Measurements from ENCODE around the gene ZDHHC20. TPM values are rescaled to one million over a fixed set of nuclear protein-coding genes. Genes with fewer than 3 reads are reported as not detected.
A peak's percentile ranks its signal among the peaks of the same experiment; 100 is the strongest.

ZDHHC20 gene
- total and polyA plus RNA-seq, 3 donors from 2014 or later, result 52.4 to 76.2 (median 75.8) TPM

DNA sequence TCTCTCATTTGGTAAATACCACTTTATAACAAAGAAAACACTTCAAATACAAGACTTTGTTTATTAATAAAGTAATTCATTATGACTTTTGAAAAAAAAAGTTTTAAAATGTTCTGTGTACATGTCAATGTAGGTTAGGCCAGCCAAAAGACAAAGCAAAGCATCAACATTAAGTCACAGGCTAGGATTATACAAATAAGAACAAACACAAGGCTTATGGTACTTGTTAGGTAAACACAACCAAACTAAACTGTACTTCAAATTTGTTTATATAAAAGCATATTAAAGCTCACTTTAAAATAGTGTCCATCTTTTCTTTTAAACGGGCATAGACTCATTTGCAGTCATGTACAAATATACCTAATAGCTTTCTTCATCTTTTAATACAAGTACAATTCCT lies 86.6 kb downstream of the ZDHHC20 start:
- no peaks in the 10 kb centered on the region for H3K36me3 ChIP-seq (ENCODE audit: low read depth, missing control alignments)
- no peak overlapping the region for H3K27ac ChIP-seq
- no peaks in the 10 kb centered on the region for H3K9me3 ChIP-seq
- WGBS, 2 donors, result 79 to 93% methylated on average over 1 of the region's 1 CpG
- no peaks in the 10 kb centered on the region for H3K27me3 ChIP-seq
- no peak for TF ChIP-seq POLR2A (IDR thresholded peaks at IDR 0.05)
- TF ChIP-seq, protein P1, sequence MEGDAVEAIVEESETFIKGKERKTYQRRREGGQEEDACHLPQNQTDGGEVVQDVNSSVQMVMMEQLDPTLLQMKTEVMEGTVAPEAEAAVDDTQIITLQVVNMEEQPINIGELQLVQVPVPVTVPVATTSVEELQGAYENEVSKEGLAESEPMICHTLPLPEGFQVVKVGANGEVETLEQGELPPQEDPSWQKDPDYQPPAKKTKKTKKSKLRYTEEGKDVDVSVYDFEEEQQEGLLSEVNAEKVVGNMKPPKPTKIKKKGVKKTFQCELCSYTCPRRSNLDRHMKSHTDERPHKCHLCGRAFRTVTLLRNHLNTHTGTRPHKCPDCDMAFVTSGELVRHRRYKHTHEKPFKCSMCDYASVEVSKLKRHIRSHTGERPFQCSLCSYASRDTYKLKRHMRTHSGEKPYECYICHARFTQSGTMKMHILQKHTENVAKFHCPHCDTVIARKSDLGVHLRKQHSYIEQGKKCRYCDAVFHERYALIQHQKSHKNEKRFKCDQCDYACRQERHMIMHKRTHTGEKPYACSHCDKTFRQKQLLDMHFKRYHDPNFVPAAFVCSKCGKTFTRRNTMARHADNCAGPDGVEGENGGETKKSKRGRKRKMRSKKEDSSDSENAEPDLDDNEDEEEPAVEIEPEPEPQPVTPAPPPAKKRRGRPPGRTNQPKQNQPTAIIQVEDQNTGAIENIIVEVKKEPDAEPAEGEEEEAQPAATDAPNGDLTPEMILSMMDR (IDR thresholded peaks at IDR 0.05), result no peak
- no peak for DNase-seq
- no peak overlapping the region for H3K4me3 ChIP-seq
- H3K4me1 ChIP-seq, result peaks cover 11% of the 10 kb centered on the region
- intact Hi-C loops (cut with DNase I; ENCODE audit: low total_unique reads), result no loop called here

DNA sequence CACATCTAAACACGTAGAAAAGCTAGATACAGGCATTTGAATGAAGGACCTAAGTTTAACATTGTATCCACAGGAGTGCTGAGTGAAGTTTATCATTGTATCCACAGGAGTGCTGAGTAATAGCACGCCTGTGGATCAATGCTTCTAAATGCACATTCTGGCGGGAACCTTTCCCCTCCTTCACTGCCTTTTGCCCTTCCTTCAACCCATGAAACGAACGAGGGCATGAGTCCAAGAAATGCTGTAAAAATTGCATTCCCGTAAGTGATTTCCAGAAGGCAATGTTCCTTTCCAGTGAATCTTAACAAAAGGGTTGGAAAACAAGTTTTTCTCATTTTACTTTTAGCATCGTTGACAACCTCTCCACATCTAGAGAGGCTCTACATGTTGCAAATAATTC lies 88.1 kb downstream of the ZDHHC20 start:
- no peaks in the 10 kb centered on the region for H3K36me3 ChIP-seq (ENCODE audit: low read depth, missing control alignments)
- peak overlapping the region in 1 of 2 donors; percentile 19 for H3K27ac ChIP-seq
- peaks cover 11% of the 10 kb centered on the region for H3K4me1 ChIP-seq
- intact Hi-C loops (cut with DNase I; ENCODE audit: low total_unique reads), result no loop called here
- H3K4me3 ChIP-seq, result no peak overlapping the region
- WGBS, 2 donors, result 17 to 21% methylated on average over 7 of the region's 7 CpGs
- DNase-seq, result peak; percentile 38
- H3K27me3 ChIP-seq, result no peaks in the 10 kb centered on the region
- TF ChIP-seq, protein P1 (IDR thresholded peaks at IDR 0.05), result no peak
- no peak for TF ChIP-seq POLR2A (IDR thresholded peaks at IDR 0.05)
- H3K9me3 ChIP-seq, result no peaks in the 10 kb centered on the region

DNA sequence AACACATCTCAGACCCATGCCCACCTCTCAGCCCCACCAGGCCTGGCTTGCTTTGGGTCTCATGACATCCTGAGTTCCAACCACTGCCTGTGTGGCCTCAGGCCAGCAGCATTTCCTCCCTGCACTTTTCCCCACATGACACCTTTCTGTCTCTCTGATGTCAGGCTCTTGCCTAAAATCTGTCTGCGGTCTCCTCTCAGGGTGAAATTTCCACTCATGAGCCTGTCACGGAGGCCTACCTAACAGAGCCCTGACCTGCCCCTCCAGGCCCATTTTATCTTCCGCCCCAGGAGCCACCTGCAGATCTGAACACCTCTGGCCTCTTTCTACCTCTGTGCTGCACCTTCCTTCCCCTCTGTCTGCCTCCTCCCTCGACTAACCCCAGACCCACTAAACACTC lies 93.5 kb downstream of the ZDHHC20 start:
- intact Hi-C loops (cut with DNase I; ENCODE audit: low total_unique reads), result no loop called here
- 84 to 86% methylated on average over 4 of the region's 4 CpGs for WGBS, 2 donors
- Histone ChIP-seq H3K4me1 (peaks cover 1% of the 10 kb centered on the region), H3K36me3 (ENCODE audit: low read depth, missing control alignments) (no peaks in the 10 kb centered on the region), H3K27me3 (no peaks in the 10 kb centered on the region), H3K27ac (no peak overlapping the region), H3K4me3 (no peak overlapping the region), H3K9me3 (no peaks in the 10 kb centered on the region)
- TF ChIP-seq POLR2A (IDR thresholded peaks at IDR 0.05), result no peak
- TF ChIP-seq, protein P1 (IDR thresholded peaks at IDR 0.05), result no peak
- no peak for DNase-seq

DNA sequence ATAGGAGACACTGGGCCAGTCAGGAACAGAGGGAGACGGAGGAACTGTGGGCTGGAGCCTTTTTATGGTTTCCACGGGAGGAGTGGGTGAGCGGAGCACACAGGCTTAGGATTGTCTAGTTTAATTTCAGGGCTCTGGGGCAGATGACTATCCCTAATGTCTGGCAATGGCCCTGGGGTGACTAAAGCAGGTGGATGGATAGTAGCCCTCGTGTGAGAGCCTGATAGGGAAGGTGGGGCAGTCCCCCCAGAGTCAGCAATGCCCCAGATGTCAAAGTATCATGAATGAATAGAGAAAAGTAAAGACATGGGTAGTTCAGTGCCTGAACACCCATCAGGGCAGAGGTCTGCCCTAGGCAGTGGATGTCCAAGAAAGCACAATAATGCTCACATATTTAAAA lies 94.2 kb downstream of the ZDHHC20 start:
- Histone ChIP-seq H3K27ac (no peak overlapping the region), H3K27me3 (no peaks in the 10 kb centered on the region), H3K36me3 (ENCODE audit: low read depth, missing control alignments) (no peaks in the 10 kb centered on the region), H3K9me3 (no peaks in the 10 kb centered on the region), H3K4me3 (no peak overlapping the region), H3K4me1 (no peaks in the 10 kb centered on the region)
- no peak for TF ChIP-seq POLR2A (IDR thresholded peaks at IDR 0.05)
- TF ChIP-seq, protein P1 (IDR thresholded peaks at IDR 0.05), result no peak
- no peak for DNase-seq
- WGBS, 2 donors, result 92 to 96% methylated on average over 4 of the region's 4 CpGs
- intact Hi-C loops (cut with DNase I; ENCODE audit: low total_unique reads), result no loop called here

DNA sequence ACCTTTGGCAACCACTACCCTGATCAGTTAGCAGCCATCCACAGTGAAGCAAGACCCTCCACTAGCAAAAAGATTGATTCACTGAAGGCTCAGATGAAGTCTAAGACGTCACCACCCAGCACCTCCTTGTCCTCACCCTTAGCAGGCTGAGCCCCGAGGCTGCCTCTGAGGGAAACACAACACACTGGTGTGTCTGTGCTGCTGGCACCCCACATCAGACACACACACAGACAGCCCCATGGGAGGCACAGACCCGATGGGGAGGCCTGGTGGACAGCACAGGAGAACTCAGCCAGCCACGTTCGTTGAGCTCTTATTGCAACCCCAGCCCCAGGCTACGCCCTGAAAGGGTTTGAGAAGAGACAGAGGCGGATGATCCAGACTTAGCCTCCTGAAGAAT lies 94.7 kb downstream of the ZDHHC20 start:
- H3K36me3 ChIP-seq (ENCODE audit: low read depth, missing control alignments), result no peaks in the 10 kb centered on the region
- intact Hi-C loops (cut with DNase I; ENCODE audit: low total_unique reads), result no loop called here
- H3K9me3 ChIP-seq, result no peaks in the 10 kb centered on the region
- no peak overlapping the region for H3K27ac ChIP-seq
- DNase-seq, result no peak
- WGBS, 2 donors, result 90 to 92% methylated on average over 7 of the region's 7 CpGs
- TF ChIP-seq, protein P1 (IDR thresholded peaks at IDR 0.05), result no peak
- no peak for TF ChIP-seq POLR2A (IDR thresholded peaks at IDR 0.05)
- no peaks in the 10 kb centered on the region for H3K4me1 ChIP-seq
- H3K4me3 ChIP-seq, result no peak overlapping the region
- no peaks in the 10 kb centered on the region for H3K27me3 ChIP-seq

Measured in testis (tissue), 3 donors.